CD14-positive monocyte (primary cell): Measurements from ENCODE around the gene SMURF1. TPM values are rescaled to one million over a fixed set of nuclear protein-coding genes. Genes with fewer than 3 reads are reported as not detected.
A peak's percentile ranks its signal among the peaks of the same experiment; 100 is the strongest.

ENCODE experiments used
- DNase-seq, 3 donors: peaks; one replicate each; pipeline ENCODE4 v3.0.0-alpha.2; 2011 to 2022
- H2AFZ ChIP-seq: 2 replicates; pipeline ENCODE4 v1.6.0; 2012; ENCODE audit warnings: mild to moderate bottlenecking, low read depth, low read length, inconsistent platforms; ENCODE audit not compliant: insufficient read depth, poor library complexity, severe bottlenecking
- H3K27ac ChIP-seq, 2 donors: 1 replicate in 1 of 2; 2 replicates in 1 of 2; pipeline ENCODE4 v1.5.1; 2012 to 2013; ENCODE audit warnings: low read length in 2 of 2, control low read depth in 1 of 2, inconsistent platforms in 1 of 2, low read depth in 1 of 2, mild to moderate bottlenecking in 1 of 2
- H3K27me3 ChIP-seq, 2 donors: one replicate each; pipeline versions ENCODE4 v1.6.0 to v1.6.1; 2011 to 2013; ENCODE audit warnings: low read length in 2 of 2; ENCODE audit not compliant: control insufficient read depth in 2 of 2, insufficient read depth in 2 of 2
- H3K36me3 ChIP-seq, 2 donors: replicated peaks in 1 of 2; 1 replicate in 1 of 2; 2 replicates in 1 of 2; pipeline versions ENCODE4 v1.5.1 to v1.6.1; 2012 to 2013; ENCODE audit warnings: low read length in 2 of 2, control low read depth in 1 of 2, inconsistent platforms in 1 of 2, mild to moderate bottlenecking in 1 of 2; ENCODE audit not compliant: insufficient read depth in 2 of 2, control insufficient read depth in 1 of 2
- H3K4me1 ChIP-seq, 2 donors: 1 replicate in 1 of 2; 2 replicates in 1 of 2; pipeline versions ENCODE4 v1.5.1 to v1.6.1; 2012 to 2013; ENCODE audit warnings: low read length in 2 of 2, control low read depth in 1 of 2, inconsistent platforms in 1 of 2, mild to moderate bottlenecking in 1 of 2, moderate library complexity in 1 of 2; ENCODE audit not compliant: insufficient read depth in 2 of 2, control insufficient read depth in 1 of 2
- H3K4me2 ChIP-seq: replicated peaks from 2 replicates; pipeline ENCODE3; 2012; ENCODE audit warnings: low read length, moderate library complexity, mild to moderate bottlenecking; ENCODE audit not compliant: poor library complexity, severe bottlenecking; ENCODE audit errors: extremely low read depth
- H3K4me3 ChIP-seq, 3 experiments: fragments of 200-600 bp in 1 of 3; sonication (generic) in 1 of 3; replicated peaks in 1 of 3; 1 replicate in 2 of 3; 2 replicates in 1 of 3; pipeline ENCODE4 v1.5.1; 2011 to 2013; ENCODE audit warnings: low read length in 3 of 3, mild to moderate bottlenecking in 3 of 3, control low read depth in 2 of 3, low read depth in 2 of 3, inconsistent platforms in 1 of 3, moderate library complexity in 1 of 3
- H3K79me2 ChIP-seq: 2 replicates; pipeline ENCODE4 v1.6.0; 2012; ENCODE audit warnings: mild to moderate bottlenecking, control low read depth, inconsistent platforms, low read length, moderate library complexity; ENCODE audit not compliant: insufficient read depth
- H3K9ac ChIP-seq: 2 replicates; pipeline ENCODE4 v1.6.0; 2017; ENCODE audit warnings: low read length, mild to moderate bottlenecking; ENCODE audit not compliant: insufficient read depth, poor library complexity, severe bottlenecking
- H3K9me3 ChIP-seq, 2 donors: replicated peaks in 1 of 2; 1 replicate in 1 of 2; 2 replicates in 1 of 2; pipeline versions ENCODE4 v1.5.1 to v1.6.1; 2012 to 2013; ENCODE audit warnings: low read length in 2 of 2, control low read depth in 1 of 2; ENCODE audit not compliant: control insufficient read depth in 1 of 2, insufficient read depth in 1 of 2
- H4K20me1 ChIP-seq: 2 replicates; pipeline ENCODE4 v1.6.0; 2012; ENCODE audit warnings: mild to moderate bottlenecking, low read length, control low read depth, moderate library complexity; ENCODE audit not compliant: insufficient read depth
- H3K27ac Mint-ChIP-seq, 7 donors: one replicate each; pipeline ENCODE4 v1.8.0; 2020; ENCODE audit warnings: mild to moderate bottlenecking in 7 of 7, mixed read lengths in 7 of 7, moderate library complexity in 6 of 7, inconsistent platforms in 2 of 7
- H3K27me3 Mint-ChIP-seq, 3 donors: one replicate each; pipeline ENCODE4 v1.8.0; 2021 to 2022; ENCODE audit warnings: low read depth in 3 of 3, mild to moderate bottlenecking in 3 of 3, mixed read lengths in 3 of 3, moderate library complexity in 3 of 3, inconsistent platforms in 1 of 3
- H3K36me3 Mint-ChIP-seq, 2 donors: one replicate each; pipeline ENCODE4 v1.8.0; 2020; ENCODE audit warnings: mixed read lengths in 2 of 2, inconsistent platforms in 1 of 2, mild to moderate bottlenecking in 1 of 2
- H3K4me1 Mint-ChIP-seq: one replicate; pipeline ENCODE4 v1.8.0; 2020; ENCODE audit warnings: mild to moderate bottlenecking, mixed read lengths
- H3K4me3 Mint-ChIP-seq, 2 donors: one replicate each; pipeline ENCODE4 v1.8.0; 2020; ENCODE audit warnings: mild to moderate bottlenecking in 2 of 2, mixed read lengths in 2 of 2, moderate library complexity in 1 of 2
- H3K9me3 Mint-ChIP-seq, 7 donors: one replicate each; pipeline ENCODE4 v1.8.0; 2020 to 2022; ENCODE audit warnings: mixed read lengths in 7 of 7, mild to moderate bottlenecking in 6 of 7, moderate library complexity in 6 of 7, inconsistent platforms in 2 of 7
- CTCF ChIP-seq: fragments of 200-600 bp; IDR thresholded peaks from one replicate; pipeline ENCODE4 v1.8.0; 2022; ENCODE audit warnings: antibody characterized with exemption, mild to moderate bottlenecking
- WGBS: methylation state at CpG from one replicate; pipeline ENCODE4 v1.1.5; 2013; ENCODE audit warnings: missing lambda C conversion rate; ENCODE audit not compliant: insufficient coverage; 5-methylcytosine and 5-hydroxymethylcytosine counted together
- intact Hi-C, 2 donors: fragments of 100-400 bp; cut with micrococcal nuclease; formaldehyde crosslinking; loops; one replicate each; pipeline versions ENCODE4 v1.15.0 to v1.15.1; 2023
- polyA plus RNA-seq, 3 donors: library from polyadenylated mRNA; depleted of rRNA in 1 of 3; unstranded in 2 of 3; stranded (reverse) in 1 of 3; fragments of 300-500 nt in 2 of 3; fragments of >200 nt in 1 of 3; fragmentation: Illumina TruSeq in 2 of 3; gene quantifications; 1 replicate in 2 of 3; 2 replicates in 1 of 3; pipeline ENCODE4 v1.2.3, GENCODE V29; 2012 to 2021

Gene SMURF1
- polyA plus RNA-seq, 3 donors, result 0.48 to 15.8 (median 1.6) TPM

- no peaks in the 10 kb centered on the region for H3K4me1 ChIP-seq
- H3K4me3 ChIP-seq, result no peak overlapping the region
- no peak overlapping the region for H2AFZ ChIP-seq
- Mint-ChIP-seq H3K4me3 (no peak overlapping the region), H3K4me1 (no peaks in the 10 kb centered on the region), H3K36me3 (peaks cover 93 to 99% of the 10 kb centered on the region in 2 donors), H3K9me3 (peaks cover 0 to 4% (median 0%) of the 10 kb centered on the region in 7 donors), H3K27me3 (no peaks in the 10 kb centered on the region), H3K27ac (peak overlapping the region in 2 of 7 donors; percentile 61 to 78)
- H3K9me3 ChIP-seq, result no peaks in the 10 kb centered on the region
- DNase-seq, result peak in 1 of 3 donors; percentile 6
- H3K36me3 ChIP-seq, result peaks cover 97 to 100% of the 10 kb centered on the region in 2 donors
- H4K20me1 ChIP-seq, result no peaks in the 10 kb centered on the region
- TF ChIP-seq CTCF, result no peak
- no peak overlapping the region for H3K4me2 ChIP-seq
- H3K9ac ChIP-seq, result no peak overlapping the region
- H3K27me3 ChIP-seq, result no peaks in the 10 kb centered on the region
- peak overlapping the region in 1 of 2 donors; percentile 49 for H3K27ac ChIP-seq
- 51% methylated on average over 3 of the region's 4 CpGs for WGBS
- H3K79me2 ChIP-seq, result no peaks in the 10 kb centered on the region
- intact Hi-C loops, result no loop called here
These were observed 158.5 kb downstream of the SMURF1 start for GRCh38 chr7:98985406-98985805.

- no peak for TF ChIP-seq CTCF
- H3K27ac ChIP-seq, result no peak overlapping the region
- peak overlapping the region in 2 of 7 donors; percentile 29 to 62 for H3K27ac Mint-ChIP-seq
These were observed 159.8 kb downstream of the SMURF1 start for GRCh38 chr7:98984126-98984525.

More at GRCh38 chr7:98984126-98984525, 159.8 kb downstream of the SMURF1 start:
- no peaks in the 10 kb centered on the region for H3K4me1 Mint-ChIP-seq
- H3K27me3 Mint-ChIP-seq, result no peaks in the 10 kb centered on the region
- no peaks in the 10 kb centered on the region for H3K9me3 ChIP-seq
- intact Hi-C loops, result no loop called here
- H3K36me3 Mint-ChIP-seq, result peaks cover 94 to 100% of the 10 kb centered on the region in 2 donors
- H3K9me3 Mint-ChIP-seq, result peaks cover 0 to 4% (median 0%) of the 10 kb centered on the region in 7 donors
- WGBS, result 98% methylated on average over 9 of the region's 11 CpGs
- H3K4me1 ChIP-seq, result no peaks in the 10 kb centered on the region
- H3K27me3 ChIP-seq, result no peaks in the 10 kb centered on the region
- H3K4me3 ChIP-seq, result no peak overlapping the region
- no peak overlapping the region for H2AFZ ChIP-seq
- no peak overlapping the region for H3K9ac ChIP-seq
- H3K4me2 ChIP-seq, result no peak overlapping the region
- peaks cover 97 to 100% of the 10 kb centered on the region in 2 donors for H3K36me3 ChIP-seq
- no peaks in the 10 kb centered on the region for H4K20me1 ChIP-seq
- no peaks in the 10 kb centered on the region for H3K79me2 ChIP-seq
- no peak overlapping the region for H3K4me3 Mint-ChIP-seq
- DNase-seq, result no peak
